Esophagus muscularis mucosa (tissue), 3 donors: ENCODE results near the gene KLHDC1.

Experiments
- CTCF ChIP-seq, 3 experiments: fragments of 200-600 bp in 2 of 3; fragments of 450-650 bp in 1 of 3; sonication (generic) in 2 of 3; IDR thresholded peaks; one replicate each; pipeline ENCODE4 v1.5.1; 2017 to 2019; ENCODE audit warnings: antibody characterized with exemption in 3 of 3, mild to moderate bottlenecking in 2 of 3, moderate library complexity in 1 of 3
- POLR2A ChIP-seq: fragments of 450-650 bp; IDR thresholded peaks from one replicate; pipeline ENCODE4 v1.6.1; 2017; ENCODE audit warnings: antibody characterized with exemption, moderate library complexity, mild to moderate bottlenecking, low read depth

GRCh38 chr14:49654511-49654910 lies 38.4 kb upstream of the KLHDC1 start:
- TF ChIP-seq CTCF (IDR thresholded peaks at IDR 0.05) (no peak), POLR2A (no peak)
